NCI-H2107 (cell line): ENCODE results near the gene RGS17.
A peak's percentile ranks its signal among the peaks of the same experiment; 100 is the strongest.
"Not testable (repeated sequence)": the region's sequence is repeated elsewhere in the genome, so short reads cannot be mapped to it uniquely, and the experiment has no call there.

Source experiments
- DNase-seq: peaks from one replicate; lab custom pipeline; 2025; lab: John Stamatoyannopoulos, UW

The RGS17 gene

DNA sequence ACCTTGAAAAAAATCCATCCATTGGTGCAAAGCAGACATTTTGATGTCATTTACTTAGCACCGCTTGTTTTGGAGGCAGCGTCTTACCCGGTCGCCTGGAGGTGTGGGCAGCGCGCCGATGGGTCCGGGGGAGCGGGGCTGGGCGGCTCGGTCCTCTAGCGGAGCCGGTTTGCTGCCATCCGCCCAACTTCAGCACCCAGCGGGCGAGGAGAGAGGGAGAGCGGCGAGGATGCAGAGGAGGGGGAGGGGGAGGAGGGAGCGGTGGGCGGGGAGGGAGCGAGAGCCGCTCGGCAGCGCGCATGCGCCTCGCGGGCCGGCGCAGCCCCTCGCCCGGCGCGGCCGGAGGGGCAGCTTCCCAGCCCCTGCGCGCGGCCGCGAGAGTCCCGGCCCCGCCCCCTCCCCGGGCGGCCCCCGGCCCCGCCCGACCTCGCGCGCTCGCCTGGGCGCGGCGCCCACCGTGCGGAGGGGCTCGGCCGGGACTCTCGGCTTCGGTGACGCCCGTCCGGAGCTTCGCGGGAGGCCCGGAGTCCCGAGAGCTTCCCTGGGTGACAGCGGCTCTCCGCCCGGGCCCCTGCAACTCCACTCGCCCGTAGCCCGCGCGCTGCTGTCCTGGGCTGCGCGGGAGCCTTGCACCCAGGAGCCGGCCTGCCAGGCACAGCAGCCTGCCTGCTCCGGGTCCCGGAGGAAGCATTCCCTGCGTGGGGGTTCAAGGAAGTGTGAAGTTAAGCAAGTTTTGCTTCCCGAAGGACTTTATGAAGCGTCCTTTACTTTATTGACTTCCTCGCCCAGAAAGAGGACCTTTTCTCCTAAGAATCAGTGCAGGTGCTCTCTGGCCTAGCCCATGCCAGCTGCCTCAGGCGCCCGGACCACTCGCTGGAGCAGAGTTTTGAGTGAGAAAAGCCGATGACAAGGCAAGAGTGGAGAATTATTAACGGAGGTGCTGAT is at the start of gene RGS17:
Gene RGS17 (minus strand): TSS at position 246 of the 945 bp plus-strand sequence. CDS start 87,264 bp downstream, outside the sequence.
- peak; percentile 55 for DNase-seq

- peak; percentile 10 for DNase-seq
Observed at GRCh38 chr6:153172815-153173214, 41.7 kb upstream of the RGS17 start.

DNA sequence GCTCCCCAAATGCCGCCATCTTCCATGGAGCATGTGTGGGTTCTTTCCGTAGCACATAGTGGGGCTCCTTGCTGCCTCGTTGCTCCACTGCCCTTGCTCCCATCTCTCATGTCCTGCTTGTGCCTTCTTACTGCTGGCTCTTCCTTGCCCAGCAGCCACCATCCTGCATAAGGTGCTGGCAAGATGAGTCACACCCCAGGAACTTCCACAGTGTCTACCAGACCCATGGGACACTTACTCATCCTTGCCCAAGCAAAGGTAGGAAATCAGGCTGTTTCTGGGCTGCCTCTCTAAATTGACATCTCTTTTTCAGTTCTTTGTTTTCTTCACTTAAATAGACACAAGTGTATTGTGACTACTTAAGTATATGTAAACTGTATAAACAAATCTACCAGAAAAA is 39.4 kb upstream of the RGS17 start:
- DNase-seq, result no peak

GRCh38 chr6:153167907-153168306 is 36.8 kb upstream of the RGS17 start:
- no peak for DNase-seq

DNA sequence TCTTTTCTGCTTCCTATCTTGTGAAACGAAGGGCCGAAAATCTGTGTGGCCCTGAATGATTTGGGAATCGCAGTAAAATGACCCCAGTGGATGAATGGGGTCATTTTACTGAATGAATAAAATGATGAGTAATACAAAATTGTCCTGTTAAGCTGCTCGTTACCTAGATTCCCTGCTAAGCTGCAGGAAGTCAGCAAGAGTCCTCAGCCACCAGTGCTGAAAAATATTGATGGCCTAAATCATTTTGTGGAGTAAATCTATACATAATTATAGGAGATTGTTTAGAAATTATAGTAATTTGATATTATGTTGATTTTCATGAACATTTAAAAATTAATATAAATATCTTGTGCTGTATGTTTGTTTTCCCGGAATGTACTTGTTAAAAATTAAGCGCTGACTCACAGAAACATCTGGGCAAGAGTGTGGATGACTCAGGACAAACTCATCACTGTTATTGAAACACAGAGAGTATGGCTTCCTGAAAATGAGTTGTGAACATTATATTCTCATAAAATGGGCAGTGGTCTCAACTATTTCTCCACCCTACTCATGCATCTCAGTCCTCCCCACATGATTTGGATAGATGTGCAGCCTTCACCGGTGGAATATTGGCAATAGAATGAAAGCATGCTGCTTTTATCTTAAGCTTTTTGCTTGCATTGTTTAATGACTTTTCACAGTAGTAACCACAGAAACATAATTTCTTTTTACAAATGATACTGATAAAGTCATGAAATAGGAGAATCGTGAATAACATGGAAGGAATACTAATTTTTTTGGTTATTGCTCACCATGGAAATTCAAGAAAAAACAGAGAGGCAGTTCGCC is 36.2 kb upstream of the RGS17 start:
- no peak for DNase-seq

DNA sequence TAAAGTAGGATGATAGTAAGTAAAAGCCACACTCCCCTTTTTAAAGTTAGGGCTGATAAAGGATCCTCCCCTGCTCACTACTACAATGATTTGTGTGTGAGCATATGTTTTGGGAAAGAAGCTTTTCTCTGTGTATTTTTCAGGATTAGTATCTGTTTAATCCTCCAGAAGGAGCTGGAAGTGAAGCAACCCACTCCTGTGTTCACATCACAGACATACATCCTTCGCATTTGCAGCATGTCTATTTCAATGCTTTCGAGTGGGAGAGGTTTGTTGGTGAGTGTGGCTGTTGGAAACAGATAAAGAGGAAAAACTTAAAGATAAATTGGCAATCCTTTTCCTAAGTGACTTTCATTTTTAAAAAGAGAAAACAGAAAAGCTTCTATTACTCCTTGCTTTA is 31.6 kb upstream of the RGS17 start:
- no peak for DNase-seq

GRCh38 chr6:153162172-153162571 is 31.1 kb upstream of the RGS17 start:
- DNase-seq, result no peak

DNA sequence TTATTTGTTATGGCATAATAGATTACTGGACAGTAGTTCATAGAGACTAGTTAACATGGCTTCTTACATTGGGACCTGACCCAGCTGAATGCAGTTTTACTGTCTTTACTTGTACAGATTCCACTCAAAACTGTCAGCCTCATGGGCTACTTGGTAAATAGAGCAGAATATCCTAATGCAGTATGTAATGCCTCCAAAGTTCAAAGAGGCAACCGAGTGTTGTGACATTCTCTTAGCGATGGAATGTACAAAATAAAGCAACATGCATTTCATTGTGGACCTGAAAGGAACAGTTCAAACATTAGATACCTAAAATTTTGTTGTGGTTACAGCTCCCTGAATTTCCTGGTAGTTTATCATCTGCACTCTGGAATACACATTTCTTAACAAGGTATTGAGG is 29.1 kb upstream of the RGS17 start:
- no peak for DNase-seq

DNA sequence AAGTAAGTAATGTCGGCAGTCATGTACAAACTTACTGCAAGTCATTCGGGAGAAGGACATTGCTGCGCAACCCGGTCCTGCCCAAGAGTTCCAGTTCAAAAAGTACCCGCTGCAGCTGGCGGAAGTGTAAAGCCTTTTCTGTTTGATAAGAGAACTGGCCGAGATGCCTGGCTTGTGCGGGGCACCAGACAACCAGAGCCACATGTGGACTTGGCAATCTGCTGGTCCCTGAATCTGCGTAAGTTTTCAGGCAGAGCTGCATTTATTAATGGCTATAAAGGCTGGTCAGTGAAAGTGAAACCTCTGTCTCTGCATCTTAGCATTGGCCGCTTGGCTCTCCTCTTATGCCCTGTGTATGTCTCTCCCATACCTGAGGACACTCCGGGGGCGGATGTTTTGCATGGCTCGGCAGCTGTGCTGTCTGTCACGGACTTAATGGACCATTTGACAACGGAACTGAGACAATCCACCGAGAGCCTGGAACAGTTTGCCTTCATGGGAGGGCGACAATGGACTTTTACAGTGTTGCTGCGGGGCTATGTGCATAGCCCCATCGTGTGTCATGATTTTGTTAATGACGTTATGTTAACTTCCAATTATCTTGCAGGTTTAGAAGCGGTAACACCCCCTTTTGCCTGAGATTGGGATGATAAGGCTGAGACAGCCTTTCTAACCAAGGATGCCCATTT is 19.8 kb upstream of the RGS17 start:
- DNase-seq, result peak; percentile 45

- no peak for DNase-seq
Observed at GRCh38 chr6:153150371-153150751, 19.3 kb upstream of the RGS17 start.

DNA sequence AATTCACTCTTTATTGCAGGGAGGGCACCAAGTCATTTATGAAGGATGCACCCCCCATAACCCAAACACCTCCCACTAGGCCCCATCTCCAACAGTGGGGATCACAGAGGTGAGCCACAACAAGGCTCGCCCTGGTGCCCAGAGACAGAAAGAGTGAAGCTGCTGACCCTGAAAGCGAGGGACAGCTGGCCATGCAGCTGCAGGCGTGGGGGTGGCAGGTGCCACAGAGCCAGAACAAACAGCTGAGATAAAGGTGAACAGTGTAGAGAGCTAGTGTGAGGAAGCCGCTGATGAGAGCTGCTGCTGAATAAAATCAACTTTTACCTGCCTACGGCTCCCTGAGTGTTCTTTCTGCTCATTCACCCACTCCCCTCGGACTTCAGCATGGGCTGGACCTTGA is 18.8 kb upstream of the RGS17 start:
- no peak for DNase-seq

GRCh38 chr6:153146413-153146812 is 15.3 kb upstream of the RGS17 start:
- no peak for DNase-seq

DNA sequence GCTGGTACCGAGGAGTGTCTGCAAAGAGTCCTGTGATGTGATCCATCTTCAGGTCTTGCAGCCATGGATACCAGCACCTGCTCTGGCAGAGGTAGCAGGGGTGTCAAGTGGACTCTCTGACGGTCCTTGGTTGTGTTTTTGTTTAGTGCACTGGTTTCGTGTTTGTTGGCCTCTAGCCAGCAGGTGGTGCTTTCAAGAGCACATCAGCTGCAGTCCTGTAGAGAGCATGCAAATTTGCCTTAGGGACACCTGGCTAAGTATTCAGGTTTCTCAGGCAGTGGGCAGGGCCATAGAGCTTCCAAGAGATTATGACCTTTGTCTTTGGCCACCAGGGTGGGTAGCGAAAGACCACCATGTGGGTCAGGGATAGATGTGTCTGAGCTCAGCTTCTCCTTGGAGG is 14.5 kb upstream of the RGS17 start:
- DNase-seq, result peak; percentile 92

DNA sequence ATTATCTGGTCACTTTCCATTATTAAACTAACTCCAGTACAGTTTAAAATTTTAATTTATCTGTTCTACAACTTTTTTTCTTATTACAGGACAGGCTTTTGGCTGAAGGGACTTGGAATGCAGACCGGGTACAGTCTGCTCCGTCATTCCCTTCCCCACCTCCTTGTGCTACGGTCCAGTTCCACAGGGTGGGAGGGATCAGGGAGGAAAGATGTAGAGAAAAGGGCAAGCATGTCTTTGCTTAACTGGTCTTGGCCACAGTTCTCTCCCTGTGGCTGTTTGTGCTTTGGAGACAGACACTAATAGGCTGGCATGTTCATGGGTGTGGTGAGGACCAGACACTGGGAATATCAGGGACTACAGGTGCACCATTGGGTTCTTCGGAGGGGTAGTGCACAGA is 12.1 kb upstream of the RGS17 start:
- DNase-seq, result no peak

- DNase-seq, result peak; percentile 59
Observed at GRCh38 chr6:153140299-153140698, 9.2 kb upstream of the RGS17 start.

DNA sequence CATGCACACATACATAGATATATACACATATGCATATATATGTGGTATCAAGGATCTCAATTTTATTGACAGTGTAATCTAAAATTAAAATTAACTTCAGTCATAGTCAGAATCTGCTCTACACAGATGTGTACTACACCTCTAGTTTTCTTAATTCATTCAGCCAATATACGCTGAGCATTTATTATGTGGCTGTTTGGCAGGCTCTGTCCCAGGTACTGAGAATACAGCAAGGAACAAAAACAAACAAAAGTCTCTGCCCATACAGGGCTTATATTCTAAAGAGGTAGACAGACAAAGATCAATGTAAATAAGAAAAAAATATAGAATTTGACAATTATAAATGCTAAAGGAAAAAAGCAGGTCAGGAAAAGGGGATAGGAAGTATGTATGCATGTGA is 7.8 kb upstream of the RGS17 start:
- DNase-seq, result no peak

- no peak for DNase-seq
Observed at GRCh38 chr6:153135681-153136080, 4.6 kb upstream of the RGS17 start.

DNA sequence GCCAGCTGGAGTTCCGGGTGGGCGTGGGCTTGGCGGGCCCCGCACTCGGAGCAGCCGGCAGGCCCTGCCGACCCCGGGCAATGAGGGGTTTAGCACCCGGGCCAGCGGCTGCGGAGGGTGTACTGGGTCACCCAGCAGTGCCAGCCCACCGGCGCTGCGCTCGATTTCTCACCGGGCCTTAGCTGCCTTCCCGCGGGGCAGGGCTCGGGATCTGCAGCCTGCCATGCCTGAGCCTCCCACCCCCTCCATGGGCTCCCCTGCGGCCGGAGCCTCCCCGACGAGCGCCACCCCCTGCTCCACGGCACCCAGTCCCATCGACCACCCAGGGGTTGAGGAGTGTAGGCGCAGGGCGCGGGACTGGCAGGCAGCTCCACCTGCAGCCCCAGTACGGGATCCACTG is 2.6 kb upstream of the RGS17 start:
- not testable (repeated sequence) for DNase-seq

- no peak for DNase-seq
Observed at GRCh38 chr6:153130515-153131036, 506 bp downstream of the RGS17 start.

DNA sequence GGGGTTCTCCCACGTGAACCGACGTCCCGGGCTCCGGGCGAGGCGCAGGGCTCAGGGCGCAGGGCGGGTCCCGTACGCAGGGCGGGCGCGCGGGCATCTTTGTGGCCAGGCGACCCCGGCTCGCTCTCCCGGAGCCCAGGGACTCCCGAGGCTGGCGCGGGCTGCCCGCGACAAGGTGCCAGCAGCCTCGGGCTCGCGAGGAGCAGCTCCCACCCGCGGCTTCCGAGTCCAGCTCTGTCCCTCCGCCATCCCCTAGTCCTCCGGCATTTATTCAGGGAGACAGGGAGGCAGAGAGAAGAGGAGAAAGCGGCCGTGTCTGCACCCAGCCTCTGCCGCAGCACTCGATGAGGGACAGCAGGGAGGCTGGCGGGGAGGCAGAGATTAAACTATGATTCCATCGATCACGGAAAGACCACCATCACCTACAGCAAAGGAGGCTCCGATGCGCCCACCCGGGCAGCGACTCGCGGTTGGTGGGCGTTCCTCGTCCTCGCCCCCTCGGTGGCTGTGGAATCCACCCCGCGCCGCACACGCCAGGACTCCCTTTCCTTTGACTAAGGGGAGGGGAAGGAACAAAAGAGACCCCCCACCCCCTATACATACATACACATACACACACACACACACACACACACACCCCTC is 1.1 kb downstream of the RGS17 start:
- no peak for DNase-seq

GRCh38 chr6:153126218-153126617 is 4.9 kb downstream of the RGS17 start:
- no peak for DNase-seq

DNA sequence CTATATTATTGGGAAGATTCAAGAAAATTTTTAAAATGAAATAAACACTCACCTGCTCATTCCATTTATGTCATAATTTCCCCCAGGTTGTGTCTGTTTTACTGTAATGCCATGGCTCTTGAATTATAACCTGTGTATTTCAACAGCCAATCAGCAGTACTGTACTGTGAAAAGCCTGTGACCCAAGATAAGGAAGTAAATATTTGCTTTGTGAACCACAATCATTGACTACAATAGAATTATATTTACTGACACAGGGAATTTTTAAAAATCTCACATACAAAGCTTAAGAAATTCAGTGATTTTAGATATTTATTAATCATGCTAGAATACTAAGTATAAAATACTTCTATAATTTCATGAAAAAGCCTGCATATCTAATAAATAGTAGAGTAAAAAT is 6.0 kb downstream of the RGS17 start:
- DNase-seq, result no peak
